Upper lobe of left lung (tissue), 6 donors: ENCODE results near the gene RTBDN. TPM values are rescaled to one million over a fixed set of nuclear protein-coding genes. Genes with fewer than 3 reads are reported as not detected.
A peak's percentile ranks its signal among the peaks of the same experiment; 100 is the strongest.
"Not testable (repeated sequence)": the region's sequence is repeated elsewhere in the genome, so short reads cannot be mapped to it uniquely, and the experiment has no call there.

ENCODE experiments used
- ATAC-seq, 2 donors: fragments of 200-7000 bp; cut with Tn5 transposase; one replicate each; pipeline ENCODE4 v1.9.1; 2022; ENCODE audit warnings: mild to moderate bottlenecking in 2 of 2, moderate library complexity in 2 of 2; ENCODE audit not compliant: low FRiP score in 2 of 2
- DNase-seq, 2 donors: peaks; one replicate each; pipeline ENCODE4 v3.0.0-alpha.2; 2019 to 2020
- H3K27ac ChIP-seq, 4 donors: fragments of 200-600 bp; sonication (generic); one replicate each; pipeline ENCODE4 v1.5.1; 2016 to 2019
- H3K27me3 ChIP-seq, 4 donors: fragments of 200-600 bp; sonication (generic); one replicate each; pipeline ENCODE4 v1.5.1; 2017 to 2019
- H3K36me3 ChIP-seq, 4 donors: fragments of 200-600 bp; sonication (generic); one replicate each; pipeline ENCODE4 v1.5.1; 2016 to 2019
- H3K4me1 ChIP-seq, 4 donors: fragments of 200-600 bp; sonication (generic); one replicate each; pipeline ENCODE4 v1.5.1; 2018 to 2019
- H3K4me3 ChIP-seq, 4 donors: fragments of 200-600 bp; sonication (generic); one replicate each; pipeline ENCODE4 v1.5.1; 2017 to 2019; ENCODE audit warnings: mild to moderate bottlenecking in 2 of 4, moderate library complexity in 1 of 4
- H3K9me3 ChIP-seq, 4 donors: fragments of 200-600 bp; sonication (generic); one replicate each; pipeline ENCODE4 v1.5.1; 2018 to 2019
- CTCF ChIP-seq, 6 experiments: fragments of 450-650 bp in 4 of 6; fragments of 200-600 bp in 2 of 6; sonication (generic) in 2 of 6; IDR thresholded peaks; one replicate each; pipeline ENCODE4 v1.5.1; 2016 to 2019; ENCODE audit warnings: antibody characterized with exemption in 6 of 6
- EP300 ChIP-seq, 4 donors: sonication (generic); formaldehyde crosslinking; IDR thresholded peaks; one replicate each; pipeline ENCODE4 v1.5.1; 2017; ENCODE audit warnings: antibody characterized with exemption in 4 of 4, control low read depth in 2 of 4
- POLR2A ChIP-seq, 4 donors: fragments of 450-650 bp; IDR thresholded peaks; one replicate each; pipeline ENCODE4 v1.5.1; 2016 to 2017; ENCODE audit warnings: antibody characterized with exemption in 4 of 4, mild to moderate bottlenecking in 2 of 4
- POLR2AphosphoS5 ChIP-seq, 2 donors: sonication (generic); formaldehyde crosslinking; IDR thresholded peaks; one replicate each; pipeline ENCODE4 v1.5.1; 2017; ENCODE audit warnings: antibody characterized with exemption in 2 of 2
- WGBS, 2 donors: methylation state at CpG; one replicate each; pipeline ENCODE4 v1.1.5; 2017 to 2018; 5-methylcytosine and 5-hydroxymethylcytosine counted together
- total RNA-seq, 6 donors: library from RNA; depleted of rRNA in 4 of 6; stranded (reverse); fragments of >200 nt in 4 of 6; gene quantifications; one replicate each; pipeline versions ENCODE4 v1.1.0 to v1.2.1, GENCODE V29; 2016 to 2021
- donor health status: DM: no; HTN: no; CAD: no; lungs with moderate emphysema.
- donor health status: DM: no; HTN: yes; CAD: no; lungs with severe emphysema.

The RTBDN gene
- total RNA-seq, 6 donors from 2014 or later: not detected

- TF ChIP-seq POLR2AphosphoS5 (IDR thresholded peaks at IDR 0.05) (no peak), POLR2A (IDR thresholded peaks at IDR 0.05) (no peak), EP300 (IDR thresholded peaks at IDR 0.05) (no peak), CTCF (IDR thresholded peaks at IDR 0.05) (no peak)
Observed at GRCh38 chr19:12800923-12801465, 33.4 kb downstream of the RTBDN start.

GRCh38 chr19:12800466-12800770, 34.0 kb downstream of the RTBDN start:
- ATAC-seq (no peak), DNase-seq (no peak)
- peak overlapping the region in 3 of 4 donors; percentile 67 to 81 (median 71) for H3K4me3 ChIP-seq
- TF ChIP-seq CTCF (IDR thresholded peaks at IDR 0.05): no peak
- no peak for TF ChIP-seq POLR2A (IDR thresholded peaks at IDR 0.05)
- TF ChIP-seq POLR2AphosphoS5 (IDR thresholded peaks at IDR 0.05): no peak
- TF ChIP-seq EP300 (IDR thresholded peaks at IDR 0.05): no peak
- H3K27me3 ChIP-seq: no peaks in the 10 kb centered on the region
- WGBS, 2 donors: 75 to 100% methylated on average over 1 of the region's 1 CpG
- peaks cover 28 to 37% (median 32%) of the 10 kb centered on the region in 4 donors for H3K4me1 ChIP-seq
- H3K9me3 ChIP-seq: no peaks in the 10 kb centered on the region
- peaks cover 0 to 20% (median 11%) of the 10 kb centered on the region in 4 donors for H3K36me3 ChIP-seq
- H3K27ac ChIP-seq: no peak overlapping the region

More at GRCh38 chr19:12800923-12801465, 33.4 kb downstream of the RTBDN start:
- peak; percentile 25 to 86 for DNase-seq
- no peaks in the 10 kb centered on the region for H3K27me3 ChIP-seq
- H3K4me3 ChIP-seq: peak overlapping the region; percentile 67 to 83 (median 76)
- peak overlapping the region; percentile 40 to 83 (median 82) for H3K27ac ChIP-seq
- ATAC-seq: peak in 1 of 2 donors; percentile 33
- WGBS, 2 donors: 12 to 14% methylated on average over 3 to 28 of the region's 38 CpGs
- peaks cover 24 to 34% (median 28%) of the 10 kb centered on the region in 4 donors for H3K4me1 ChIP-seq
- H3K9me3 ChIP-seq: no peaks in the 10 kb centered on the region
- H3K36me3 ChIP-seq: peaks cover 0 to 20% (median 11%) of the 10 kb centered on the region in 4 donors

GRCh38 chr19:12799742-12800465, 34.5 kb downstream of the RTBDN start:
- no peak overlapping the region for H3K27ac ChIP-seq
- peaks cover 0 to 20% (median 11%) of the 10 kb centered on the region in 4 donors for H3K36me3 ChIP-seq
- no peaks in the 10 kb centered on the region for H3K9me3 ChIP-seq
- TF ChIP-seq CTCF (IDR thresholded peaks at IDR 0.05): no peak
- no peak for TF ChIP-seq POLR2A (IDR thresholded peaks at IDR 0.05)
- no peak for TF ChIP-seq POLR2AphosphoS5 (IDR thresholded peaks at IDR 0.05)
- TF ChIP-seq EP300 (IDR thresholded peaks at IDR 0.05): no peak
- 89 to 95% methylated on average over 18 of the region's 18 CpGs for WGBS, 2 donors
- H3K4me1 ChIP-seq: peaks cover 28 to 41% (median 34%) of the 10 kb centered on the region in 4 donors
- DNase-seq (no peak), ATAC-seq (no peak)
- no peaks in the 10 kb centered on the region for H3K27me3 ChIP-seq
- H3K4me3 ChIP-seq: peak overlapping the region in 1 of 4 donors; percentile 67

- H3K9me3 ChIP-seq, H3K27me3 ChIP-seq, H3K4me3 ChIP-seq, DNase-seq, ATAC-seq, H3K27ac ChIP-seq: not testable (repeated sequence)
- peaks cover 36 to 52% (median 45%) of the 10 kb centered on the region in 4 donors for H3K4me1 ChIP-seq
- 96 to 97% methylated on average over 7 of the region's 7 CpGs for WGBS, 2 donors
- peaks cover 0 to 26% (median 11%) of the 10 kb centered on the region in 4 donors for H3K36me3 ChIP-seq
Observed at GRCh38 chr19:12797607-12798006, 36.8 kb downstream of the RTBDN start.

- DNase-seq (no peak), ATAC-seq (no peak)
- 87 to 94% methylated on average over 6 of the region's 6 CpGs for WGBS, 2 donors
- H3K9me3 ChIP-seq: no peaks in the 10 kb centered on the region
- H3K4me3 ChIP-seq: no peak overlapping the region
- H3K27me3 ChIP-seq: no peaks in the 10 kb centered on the region
- peak overlapping the region in 1 of 4 donors; percentile 72 for H3K27ac ChIP-seq
- H3K4me1 ChIP-seq: peaks cover 32 to 48% (median 40%) of the 10 kb centered on the region in 4 donors
- H3K36me3 ChIP-seq: peaks cover 0 to 30% (median 11%) of the 10 kb centered on the region in 4 donors
- TF ChIP-seq POLR2A (IDR thresholded peaks at IDR 0.05) (no peak), POLR2AphosphoS5 (IDR thresholded peaks at IDR 0.05) (no peak), EP300 (IDR thresholded peaks at IDR 0.05) (no peak), CTCF (IDR thresholded peaks at IDR 0.05) (no peak)
Observed at GRCh38 chr19:12797141-12797587, 37.2 kb downstream of the RTBDN start.
